Frontal cortex (tissue), 4 donors: ENCODE data around the gene CHMP6. TPM values are rescaled to one million over a fixed set of nuclear protein-coding genes. Genes with fewer than 3 reads are reported as not detected.

Source experiments
- DNase-seq, 2 donors: peaks; one replicate each; pipeline ENCODE4 v3.0.0; 2012; ENCODE audit warnings: low spot score in 2 of 2
- FAIRE-seq: peaks from 2 replicates; lab custom pipeline; 2012; peaks lifted over from hg19 to GRCh38; lab: Jason Lieb, UNC
- total RNA-seq: library from RNA; depleted of rRNA; stranded (reverse); fragments of >200 nt; gene quantifications from one replicate; pipeline ENCODE4 v1.2.3, GENCODE V29; 2014
- donor health status: control.
- donor health status: control.
- donor health status: control.

Gene CHMP6
- total RNA-seq, 1 donor from 2014 or later: 10.2 TPM

- FAIRE-seq: no peak
- no peak for DNase-seq
Measured at GRCh38 chr17:80955671-80956280, 35.9 kb upstream of the CHMP6 start.

GRCh38 chr17:80956321-80957190, 35.1 kb upstream of the CHMP6 start:
- no peak for DNase-seq
- FAIRE-seq: no peak

- DNase-seq (no peak), FAIRE-seq (no peak)
Measured at GRCh38 chr17:80957461-80957941, 34.1 kb upstream of the CHMP6 start.

GRCh38 chr17:80959330-80960036, 32.2 kb upstream of the CHMP6 start:
- FAIRE-seq (no peak), DNase-seq (peak; percentile 44 to 66)

GRCh38 chr17:80960037-80960796, 31.4 kb upstream of the CHMP6 start:
- no peak for DNase-seq
- no peak for FAIRE-seq

GRCh38 chr17:80960797-80961452, 30.7 kb upstream of the CHMP6 start:
- DNase-seq (no peak), FAIRE-seq (no peak)

- FAIRE-seq: no peak
- no peak for DNase-seq
Measured at GRCh38 chr17:80961541-80962330, 29.9 kb upstream of the CHMP6 start.

GRCh38 chr17:80962356-80963329, 29.0 kb upstream of the CHMP6 start:
- DNase-seq: no peak
- FAIRE-seq: no peak

GRCh38 chr17:80963812-80964543, 27.7 kb upstream of the CHMP6 start:
- DNase-seq (no peak), FAIRE-seq (no peak)

- DNase-seq (no peak), FAIRE-seq (no peak)
Measured at GRCh38 chr17:80964544-80964856, 27.1 kb upstream of the CHMP6 start.

GRCh38 chr17:80964859-80965580, 26.6 kb upstream of the CHMP6 start:
- DNase-seq: peak in 1 of 2 donors; percentile 36
- FAIRE-seq: no peak

- DNase-seq: no peak
- no peak for FAIRE-seq
Measured at GRCh38 chr17:80965606-80966005, 26.0 kb upstream of the CHMP6 start.

- FAIRE-seq (no peak), DNase-seq (no peak)
Measured at GRCh38 chr17:80967404-80967872, 24.2 kb upstream of the CHMP6 start.

GRCh38 chr17:80968602-80969029, 23.0 kb upstream of the CHMP6 start:
- DNase-seq (peak; percentile 86), FAIRE-seq (no peak)

- no peak for DNase-seq
- FAIRE-seq: no peak
Measured at GRCh38 chr17:80969030-80969673, 22.5 kb upstream of the CHMP6 start.

- DNase-seq (peak in 1 of 2 donors; percentile 40), FAIRE-seq (no peak)
Measured at GRCh38 chr17:80969674-80970043, 22.0 kb upstream of the CHMP6 start.
